Measurements from ENCODE around the gene MYLK4. TPM values are rescaled to one million over a fixed set of nuclear protein-coding genes. Genes with fewer than 3 reads are reported as not detected.

MYLK4 gene
- total and polyA plus RNA-seq, 9 donors = 0.24 to 0.83 (median 0.50) TPM

GRCh38 chr6:2782356-2782708 is 31.6 kb upstream of the MYLK4 start:
- no peaks in the 10 kb centered on the region for H3K36me3 ChIP-seq
- DNase-seq = no peak
- peaks cover 4% of the 10 kb centered on the region for H3K4me1 ChIP-seq (ENCODE audit: insufficient read depth)
- no peaks in the 10 kb centered on the region for H3K27me3 ChIP-seq
- H3K9me3 ChIP-seq = no peaks in the 10 kb centered on the region
- TF ChIP-seq, protein P1, sequence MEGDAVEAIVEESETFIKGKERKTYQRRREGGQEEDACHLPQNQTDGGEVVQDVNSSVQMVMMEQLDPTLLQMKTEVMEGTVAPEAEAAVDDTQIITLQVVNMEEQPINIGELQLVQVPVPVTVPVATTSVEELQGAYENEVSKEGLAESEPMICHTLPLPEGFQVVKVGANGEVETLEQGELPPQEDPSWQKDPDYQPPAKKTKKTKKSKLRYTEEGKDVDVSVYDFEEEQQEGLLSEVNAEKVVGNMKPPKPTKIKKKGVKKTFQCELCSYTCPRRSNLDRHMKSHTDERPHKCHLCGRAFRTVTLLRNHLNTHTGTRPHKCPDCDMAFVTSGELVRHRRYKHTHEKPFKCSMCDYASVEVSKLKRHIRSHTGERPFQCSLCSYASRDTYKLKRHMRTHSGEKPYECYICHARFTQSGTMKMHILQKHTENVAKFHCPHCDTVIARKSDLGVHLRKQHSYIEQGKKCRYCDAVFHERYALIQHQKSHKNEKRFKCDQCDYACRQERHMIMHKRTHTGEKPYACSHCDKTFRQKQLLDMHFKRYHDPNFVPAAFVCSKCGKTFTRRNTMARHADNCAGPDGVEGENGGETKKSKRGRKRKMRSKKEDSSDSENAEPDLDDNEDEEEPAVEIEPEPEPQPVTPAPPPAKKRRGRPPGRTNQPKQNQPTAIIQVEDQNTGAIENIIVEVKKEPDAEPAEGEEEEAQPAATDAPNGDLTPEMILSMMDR (IDR thresholded peaks at IDR 0.05) = no peak
- TF ChIP-seq EP300 (IDR thresholded peaks at IDR 0.05) = no peak
- no peak overlapping the region for H3K27ac ChIP-seq
- WGBS, 3 donors = 86 to 91% (median 89%) methylated on average over 9 of the region's 9 CpGs
- intact Hi-C loops (cut with DNase I) = no loop called here
- no peak overlapping the region for H3K4me3 ChIP-seq

GRCh38 chr6:2781685-2782355 is 31.1 kb upstream of the MYLK4 start:
- TF ChIP-seq, protein P1 (IDR thresholded peaks at IDR 0.05) = no peak
- TF ChIP-seq EP300 (IDR thresholded peaks at IDR 0.05) (no peak), POLR2A (IDR thresholded peaks at IDR 0.05) (no peak)
- Histone ChIP-seq H3K27me3 (no peaks in the 10 kb centered on the region), H3K4me3 (no peak overlapping the region), H3K9me3 (no peaks in the 10 kb centered on the region), H3K27ac (no peak overlapping the region), H3K4me1 (ENCODE audit: insufficient read depth) (peaks cover 4% of the 10 kb centered on the region), H3K36me3 (no peaks in the 10 kb centered on the region)
- no peak for DNase-seq
- intact Hi-C loops (cut with DNase I) = no loop called here
- 83 to 92% (median 92%) methylated on average over 7 of the region's 7 CpGs for WGBS, 3 donors

GRCh38 chr6:2780102-2780737 is 29.5 kb upstream of the MYLK4 start:
- TF ChIP-seq, protein P1 (IDR thresholded peaks at IDR 0.05) = no peak
- TF ChIP-seq POLR2A (IDR thresholded peaks at IDR 0.05) (no peak), EP300 (IDR thresholded peaks at IDR 0.05) (no peak)
- H3K27me3 ChIP-seq = no peaks in the 10 kb centered on the region
- WGBS, 3 donors = 88 to 95% (median 92%) methylated on average over 9 of the region's 9 CpGs
- DNase-seq = no peak
- peaks cover 4% of the 10 kb centered on the region for H3K4me1 ChIP-seq (ENCODE audit: insufficient read depth)
- intact Hi-C loops (cut with DNase I) = no loop called here
- H3K36me3 ChIP-seq = no peaks in the 10 kb centered on the region
- no peaks in the 10 kb centered on the region for H3K9me3 ChIP-seq
- H3K4me3 ChIP-seq = no peak overlapping the region
- no peak overlapping the region for H3K27ac ChIP-seq

DNA sequence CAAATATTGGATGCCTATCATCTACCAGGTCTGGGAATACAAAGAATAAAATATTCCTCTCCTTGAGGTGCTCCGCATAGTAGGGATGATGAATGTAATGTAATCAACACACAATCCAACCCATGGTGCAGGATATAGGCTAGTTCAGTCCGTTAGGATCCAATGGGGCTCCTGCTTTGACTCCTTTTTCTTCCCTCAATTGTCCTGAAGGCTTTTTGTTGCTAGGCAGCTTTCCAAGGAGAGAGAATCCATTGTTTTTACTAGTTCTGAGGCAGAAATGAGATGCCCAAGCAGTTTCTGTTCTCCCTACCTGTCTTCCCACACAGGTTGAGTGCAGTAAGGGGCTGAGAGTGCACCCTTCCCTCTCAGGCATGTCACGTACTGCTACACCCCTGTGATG is 26.5 kb upstream of the MYLK4 start:
- no peak for TF ChIP-seq EP300 (IDR thresholded peaks at IDR 0.05)
- TF ChIP-seq, protein P1 (IDR thresholded peaks at IDR 0.05) = no peak
- no peak for TF ChIP-seq POLR2A (IDR thresholded peaks at IDR 0.05)
- no peak for DNase-seq
- Histone ChIP-seq H3K36me3 (no peaks in the 10 kb centered on the region), H3K4me1 (ENCODE audit: insufficient read depth) (peaks cover 4% of the 10 kb centered on the region), H3K27ac (no peak overlapping the region), H3K27me3 (no peaks in the 10 kb centered on the region), H3K4me3 (no peak overlapping the region), H3K9me3 (no peaks in the 10 kb centered on the region)
- intact Hi-C loops (cut with DNase I) = no loop called here
- 93 to 98% (median 96%) methylated on average over 3 of the region's 3 CpGs for WGBS, 3 donors
